Stimulated activated naive B cell treated with anti-CD40 and anti-IgM and Interleukin-4, amounts not matched to agents 10 μg/mL and 1 μg/mL and 100 μg/mL, for 72 hours (primary cell): Measurements from ENCODE around the gene OSGEPL1.

ENCODE experiments used
- ATAC-seq, 2 donors: fragments of 150-1000 bp; cut with Tn5 transposase; replicated peaks; 2 replicates each; pipeline ENCODE4 v1.10.0; 2021; ENCODE audit warnings: moderate library complexity in 1 of 2
- DNase-seq: peaks from one replicate; pipeline ENCODE4 v3.0.0; 2021
- H3K27ac Mint-ChIP-seq: one replicate; pipeline ENCODE4 v1.8.0; 2022; ENCODE audit warnings: mild to moderate bottlenecking, mixed read lengths
- H3K27me3 Mint-ChIP-seq, 2 donors: one replicate each; pipeline ENCODE4 v1.8.0; 2022; ENCODE audit warnings: mixed read lengths in 2 of 2
- H3K36me3 Mint-ChIP-seq, 2 donors: one replicate each; pipeline ENCODE4 v1.8.0; 2022; ENCODE audit warnings: mixed read lengths in 2 of 2, mild to moderate bottlenecking in 1 of 2
- H3K4me1 Mint-ChIP-seq, 2 donors: one replicate each; pipeline ENCODE4 v1.8.0; 2022; ENCODE audit warnings: mixed read lengths in 2 of 2, mild to moderate bottlenecking in 1 of 2
- H3K4me3 Mint-ChIP-seq, 2 donors: one replicate each; pipeline ENCODE4 v1.8.0; 2022; ENCODE audit warnings: mild to moderate bottlenecking in 2 of 2, mixed read lengths in 2 of 2, moderate library complexity in 1 of 2
- H3K9me3 Mint-ChIP-seq, 2 donors: one replicate each; pipeline ENCODE4 v1.8.0; 2022; ENCODE audit warnings: mixed read lengths in 2 of 2, mild to moderate bottlenecking in 1 of 2

The OSGEPL1 gene

GRCh38 chr2:189700681-189701080 is 61.9 kb downstream of the OSGEPL1 start:
- H3K27me3 Mint-ChIP-seq: no peaks in the 10 kb centered on the region
- no peak overlapping the region for H3K27ac Mint-ChIP-seq
- no peak for ATAC-seq
- no peak overlapping the region for H3K4me3 Mint-ChIP-seq
- H3K9me3 Mint-ChIP-seq: no peaks in the 10 kb centered on the region
- DNase-seq: no peak
- peaks cover 2 to 5% of the 10 kb centered on the region in 2 donors for H3K36me3 Mint-ChIP-seq
- H3K4me1 Mint-ChIP-seq: peaks cover 2 to 5% of the 10 kb centered on the region in 2 donors

GRCh38 chr2:189698020-189698887 is 64.3 kb downstream of the OSGEPL1 start:
- Mint-ChIP-seq H3K9me3 (no peaks in the 10 kb centered on the region), H3K36me3 (peaks cover 5 to 6% of the 10 kb centered on the region in 2 donors), H3K27me3 (no peaks in the 10 kb centered on the region), H3K4me3 (peak overlapping the region; percentile 33 to 51), H3K27ac (no peak overlapping the region), H3K4me1 (peaks cover 2 to 5% of the 10 kb centered on the region in 2 donors)
- ATAC-seq (peak; percentile 48 to 59), DNase-seq (no peak)
